ENCODE data around the gene CHCHD3. TPM values are rescaled to one million over a fixed set of nuclear protein-coding genes. Genes with fewer than 3 reads are reported as not detected.

Gene CHCHD3
- total RNA-seq, 1 experiment from 2014 or later, result 149 TPM

- Histone ChIP-seq H3F3A (ENCODE audit: low read length, unreplicated experiment) (no peaks in the 10 kb centered on the region), H3K79me2 (ENCODE audit: low read length) (no peaks in the 10 kb centered on the region), H3K36me3 (ENCODE audit: low read depth, low read length) (no peaks in the 10 kb centered on the region), H4K20me1 (ENCODE audit: low read length) (no peaks in the 10 kb centered on the region), H3K9ac (ENCODE audit: low read length) (no peak overlapping the region), H3K9me3 (ENCODE audit: low read length) (no peaks in the 10 kb centered on the region), H3K4me1 (ENCODE audit: insufficient read depth, low read length) (no peaks in the 10 kb centered on the region), H2AFZ (ENCODE audit: low read length) (no peak overlapping the region), H3K27me3 (ENCODE audit: low read length) (peaks cover 64% of the 10 kb centered on the region), H3K9me2 (replicated peaks; ENCODE audit: low read length) (no peaks in the 10 kb centered on the region), H3K27ac (ENCODE audit: low read length) (no peak overlapping the region), H3K4me2 (ENCODE audit: low read length) (no peak overlapping the region), H3K4me3 (ENCODE audit: low read length) (no peak overlapping the region)
- intact Hi-C loops (cut with micrococcal nuclease), result no loop called here
- DNase-seq (no peak), ATAC-seq (no peak)
- TF ChIP-seq EZH2 (IDR thresholded peaks at IDR 0.05; ENCODE audit: low read length, unreplicated experiment), result no peak
- no peak for TF ChIP-seq CTCF (conservative IDR thresholded peaks at IDR 0.05; ENCODE audit: low read depth, low read length)
- TF ChIP-seq EZH2phosphoT487 (IDR thresholded peaks at IDR 0.05; ENCODE audit: borderline replicate concordance, low read length), result no peak
- ChIA-PET CTCF (no interaction called here), POLR2A (ENCODE audit: unreplicated experiment) (no interaction called here)
- BruUV-seq (replicated peaks), result no TSS peak
These were observed 26.1 kb upstream of the CHCHD3 start for GRCh38 chr7:133108023-133108422.

GRCh38 chr7:133102276-133103060 is 20.6 kb upstream of the CHCHD3 start:
- POLR2A ChIA-PET (ENCODE audit: unreplicated experiment), result no interaction called here
- Histone ChIP-seq H3K36me3 (ENCODE audit: low read depth, low read length) (no peaks in the 10 kb centered on the region), H3K27me3 (ENCODE audit: low read length) (peaks cover 57% of the 10 kb centered on the region), H3K27ac (ENCODE audit: low read length) (no peak overlapping the region), H3K9me2 (replicated peaks; ENCODE audit: low read length) (no peaks in the 10 kb centered on the region), H3K79me2 (ENCODE audit: low read length) (no peaks in the 10 kb centered on the region), H3K9ac (ENCODE audit: low read length) (no peak overlapping the region), H3K4me1 (ENCODE audit: insufficient read depth, low read length) (no peaks in the 10 kb centered on the region), H4K20me1 (ENCODE audit: low read length) (no peaks in the 10 kb centered on the region), H3F3A (ENCODE audit: low read length, unreplicated experiment) (no peaks in the 10 kb centered on the region), H3K4me2 (ENCODE audit: low read length) (no peak overlapping the region), H2AFZ (ENCODE audit: low read length) (no peak overlapping the region), H3K4me3 (ENCODE audit: low read length) (no peak overlapping the region), H3K9me3 (ENCODE audit: low read length) (no peaks in the 10 kb centered on the region)
- intact Hi-C loops (cut with micrococcal nuclease), result no loop called here
- no TSS peak for BruUV-seq (replicated peaks)
- ATAC-seq, result no peak
- CTCF ChIA-PET, result no interaction called here
- no peak for DNase-seq
- TF ChIP-seq EZH2phosphoT487 (IDR thresholded peaks at IDR 0.05; ENCODE audit: borderline replicate concordance, low read length), result no peak
- no peak for TF ChIP-seq EZH2 (IDR thresholded peaks at IDR 0.05; ENCODE audit: low read length, unreplicated experiment)
- TF ChIP-seq CTCF (conservative IDR thresholded peaks at IDR 0.05; ENCODE audit: low read depth, low read length), result no peak

GRCh38 chr7:133099633-133100286 is 17.9 kb upstream of the CHCHD3 start:
- TF ChIP-seq CTCF (conservative IDR thresholded peaks at IDR 0.05; ENCODE audit: low read depth, low read length) (no peak), EZH2 (IDR thresholded peaks at IDR 0.05; ENCODE audit: low read length, unreplicated experiment) (no peak), EZH2phosphoT487 (IDR thresholded peaks at IDR 0.05; ENCODE audit: borderline replicate concordance, low read length) (no peak)
- H3F3A ChIP-seq (ENCODE audit: low read length, unreplicated experiment), result no peaks in the 10 kb centered on the region
- DNase-seq (no peak), ATAC-seq (no peak)
- intact Hi-C loops (cut with micrococcal nuclease), result no loop called here
- H3K36me3 ChIP-seq (ENCODE audit: low read depth, low read length), result no peaks in the 10 kb centered on the region
- H3K4me1 ChIP-seq (ENCODE audit: insufficient read depth, low read length), result no peaks in the 10 kb centered on the region
- no peak overlapping the region for H3K4me2 ChIP-seq (ENCODE audit: low read length)
- H4K20me1 ChIP-seq (ENCODE audit: low read length), result no peaks in the 10 kb centered on the region
- no peak overlapping the region for H3K9ac ChIP-seq (ENCODE audit: low read length)
- BruUV-seq (replicated peaks), result no TSS peak
- no peaks in the 10 kb centered on the region for H3K79me2 ChIP-seq (ENCODE audit: low read length)
- H3K27ac ChIP-seq (ENCODE audit: low read length), result no peak overlapping the region
- peaks cover 50% of the 10 kb centered on the region for H3K27me3 ChIP-seq (ENCODE audit: low read length)
- ChIA-PET POLR2A (ENCODE audit: unreplicated experiment) (no interaction called here), CTCF (no interaction called here)
- no peak overlapping the region for H3K4me3 ChIP-seq (ENCODE audit: low read length)
- no peaks in the 10 kb centered on the region for H3K9me2 ChIP-seq (replicated peaks; ENCODE audit: low read length)
- H2AFZ ChIP-seq (ENCODE audit: low read length), result no peak overlapping the region
- no peaks in the 10 kb centered on the region for H3K9me3 ChIP-seq (ENCODE audit: low read length)
